Body of pancreas (tissue), 4 donors: ENCODE results near the gene C1QC. TPM values are rescaled to one million over a fixed set of nuclear protein-coding genes. Genes with fewer than 3 reads are reported as not detected.

Source experiments
- ATAC-seq: fragments of 150-250 bp; one replicate; pipeline ENCODE4 v1.9.1; 2016
- DNase-seq, 4 donors: peaks; one replicate each; pipeline ENCODE4 v3.0.0-alpha.2; 2019
- H3K27ac ChIP-seq, 4 donors: fragments of 200-600 bp; sonication (generic); 1 replicate in 3 of 4; 2 replicates in 1 of 4; pipeline versions ENCODE4 v1.5.1 to v1.6.1; 2016 to 2019; ENCODE audit warnings: mild to moderate bottlenecking in 1 of 4, mixed read lengths in 1 of 4, moderate library complexity in 1 of 4
- H3K27me3 ChIP-seq, 2 donors: fragments of 200-600 bp; sonication (generic); one replicate each; pipeline ENCODE4 v1.6.0; 2016; ENCODE audit warnings: mild to moderate bottlenecking in 1 of 2
- H3K36me3 ChIP-seq, 2 donors: fragments of 200-600 bp; sonication (generic); replicated peaks in 1 of 2; 2 replicates each; pipeline ENCODE4 v1.5.1; 2016; ENCODE audit warnings: low read depth in 2 of 2; ENCODE audit not compliant: insufficient read depth in 1 of 2
- H3K4me1 ChIP-seq: fragments of 200-600 bp; sonication (generic); one replicate; pipeline ENCODE4 v1.6.0; 2016
- H3K4me3 ChIP-seq, 2 donors: fragments of 200-600 bp; sonication (generic); 1 replicate in 1 of 2; 2 replicates in 1 of 2; pipeline ENCODE4 v1.5.1; 2016 to 2019
- H3K9me3 ChIP-seq, 3 donors: fragments of 200-600 bp; sonication (generic); 1 replicate in 2 of 3; 2 replicates in 1 of 3; pipeline ENCODE4 v1.5.1; 2016
- CTCF ChIP-seq, 7 experiments: fragments of 450-650 bp in 4 of 7; fragments of 200-600 bp in 3 of 7; sonication (generic) in 3 of 7; IDR thresholded peaks; one replicate each; pipeline ENCODE4 v1.5.1; 2016 to 2019; ENCODE audit warnings: antibody characterized with exemption in 7 of 7
- POLR2A ChIP-seq, 3 donors: fragments of 450-650 bp; IDR thresholded peaks; one replicate each; pipeline ENCODE4 v1.6.1; 2016; ENCODE audit warnings: antibody characterized with exemption in 3 of 3, mild to moderate bottlenecking in 2 of 3
- WGBS, 2 donors: methylation state at CpG; one replicate each; pipeline ENCODE4 v1.1.5; 2017; 5-methylcytosine and 5-hydroxymethylcytosine counted together
- intact Hi-C: fragments of 100-400 bp; cut with DNase I; formaldehyde crosslinking; loops from one replicate; pipeline ENCODE4 v1.15.1; 2023
- total RNA-seq, 2 donors: library from RNA; depleted of rRNA; stranded (reverse); fragments of >200 nt; gene quantifications; one replicate each; pipeline ENCODE4 v1.1.0, GENCODE V29; 2016

Gene C1QC
- total RNA-seq, 2 donors from 2014 or later, result 54.7 to 103 TPM

- no peak for TF ChIP-seq POLR2A (IDR thresholded peaks at IDR 0.05)
- no peak for TF ChIP-seq CTCF (IDR thresholded peaks at IDR 0.05)
- H3K27ac ChIP-seq, result no peak overlapping the region
- whole genome bisulfite sequencing, 2 donors, result 92 to 94% methylated on average over 18 to 19 of the region's 19 CpGs
- no peaks in the 10 kb centered on the region for H3K9me3 ChIP-seq
- no peaks in the 10 kb centered on the region for H3K36me3 ChIP-seq
- intact Hi-C loops, result no loop called here
- no peaks in the 10 kb centered on the region for H3K4me1 ChIP-seq
- H3K4me3 ChIP-seq, result no peak overlapping the region
- ATAC-seq (no peak), DNase-seq (no peak)
- no peaks in the 10 kb centered on the region for H3K27me3 ChIP-seq
Measured at GRCh38 chr1:22660716-22661241, 17.3 kb downstream of the C1QC start.

GRCh38 chr1:22661880-22662279 lies 18.4 kb downstream of the C1QC start:
- H3K4me1 ChIP-seq, result no peaks in the 10 kb centered on the region
- WGBS, 2 donors, result 76 to 85% methylated on average over 2 of the region's 2 CpGs
- intact Hi-C loops, result no loop called here
- no peaks in the 10 kb centered on the region for H3K36me3 ChIP-seq
- DNase-seq, result no peak
- no peak overlapping the region for H3K27ac ChIP-seq
- no peak for ATAC-seq
- H3K27me3 ChIP-seq, result no peaks in the 10 kb centered on the region
- no peak overlapping the region for H3K4me3 ChIP-seq
- H3K9me3 ChIP-seq, result no peaks in the 10 kb centered on the region
- TF ChIP-seq CTCF (IDR thresholded peaks at IDR 0.05), result no peak
- no peak for TF ChIP-seq POLR2A (IDR thresholded peaks at IDR 0.05)

GRCh38 chr1:22662318-22662717 lies 18.9 kb downstream of the C1QC start:
- H3K27me3 ChIP-seq, result no peaks in the 10 kb centered on the region
- H3K9me3 ChIP-seq, result no peaks in the 10 kb centered on the region
- intact Hi-C loops, result no loop called here
- no peak overlapping the region for H3K4me3 ChIP-seq
- H3K36me3 ChIP-seq, result no peaks in the 10 kb centered on the region
- DNase-seq, result peak in 1 of 4 donors; percentile 50
- H3K4me1 ChIP-seq, result no peaks in the 10 kb centered on the region
- no peak overlapping the region for H3K27ac ChIP-seq
- TF ChIP-seq POLR2A (IDR thresholded peaks at IDR 0.05) (no peak), CTCF (IDR thresholded peaks at IDR 0.05) (no peak)
- 81 to 83% methylated on average over 5 of the region's 5 CpGs for WGBS, 2 donors
- no peak for ATAC-seq

GRCh38 chr1:22662986-22663408 lies 19.6 kb downstream of the C1QC start:
- Histone ChIP-seq H3K36me3 (no peaks in the 10 kb centered on the region), H3K27ac (no peak overlapping the region), H3K27me3 (no peaks in the 10 kb centered on the region), H3K9me3 (no peaks in the 10 kb centered on the region), H3K4me3 (no peak overlapping the region), H3K4me1 (no peaks in the 10 kb centered on the region)
- TF ChIP-seq POLR2A (IDR thresholded peaks at IDR 0.05) (no peak), CTCF (IDR thresholded peaks at IDR 0.05) (no peak)
- 78 to 79% methylated on average over 5 to 8 of the region's 8 CpGs for WGBS, 2 donors
- ATAC-seq (no peak), DNase-seq (no peak)
- intact Hi-C loops, result no loop called here

- Histone ChIP-seq H3K27ac (no peak overlapping the region), H3K27me3 (no peaks in the 10 kb centered on the region), H3K4me3 (no peak overlapping the region), H3K4me1 (no peaks in the 10 kb centered on the region), H3K36me3 (no peaks in the 10 kb centered on the region), H3K9me3 (no peaks in the 10 kb centered on the region)
- intact Hi-C loops, result no loop called here
- DNase-seq, result no peak
- 68 to 82% methylated on average over 1 to 7 of the region's 7 CpGs for WGBS, 2 donors
- no peak for ATAC-seq
- TF ChIP-seq POLR2A (IDR thresholded peaks at IDR 0.05) (no peak), CTCF (IDR thresholded peaks at IDR 0.05) (no peak)
Measured at GRCh38 chr1:22665752-22666151, 22.3 kb downstream of the C1QC start.
